T-cell (primary cell): Measurements from ENCODE around the gene NRL. TPM values are rescaled to one million over a fixed set of nuclear protein-coding genes. Genes with fewer than 3 reads are reported as not detected.

Experiments
- ATAC-seq, 4 experiments: fragments of 200-7000 bp in 3 of 4; fragments of 150-1000 bp in 1 of 4; cut with Tn5 transposase; replicated peaks in 1 of 4; 1 replicate in 3 of 4; 2 replicates in 1 of 4; pipeline ENCODE4 v1.10.0; 2021; ENCODE audit warnings: moderate library complexity in 3 of 4, mild to moderate bottlenecking in 2 of 4, moderate number of reproducible peaks in 1 of 4
- CTCF ChIA-PET, 2 donors: fragments of 300-600 bp; sonication (Branson Sonifier 250); formaldehyde crosslinking; loops; one replicate each; lab custom pipeline; 2022; ENCODE audit warnings: antibody characterized with exemption in 2 of 2; lab: Charles Lee
- POLR2A ChIA-PET, 2 donors: fragments of 300-600 bp; sonication (Branson Sonifier 250); formaldehyde crosslinking; loops; one replicate each; lab custom pipeline; 2022; ENCODE audit warnings: antibody characterized with exemption in 2 of 2; lab: Charles Lee
- DNase-seq, 35 experiments: peaks; one replicate each; pipeline versions ENCODE4 v3.0.0 to v3.0.0-alpha.2; 2013 to 2023
- H3K27ac ChIP-seq: one replicate; pipeline ENCODE4 v1.5.1; 2013; ENCODE audit warnings: low read length
- H3K27me3 ChIP-seq, 2 experiments: replicated peaks in 1 of 2; 1 replicate in 1 of 2; 2 replicates in 1 of 2; pipeline versions ENCODE4 v1.6.1 to v1.7.0; 2013; ENCODE audit warnings: low read length in 1 of 2, mixed read lengths in 1 of 2; ENCODE audit not compliant: control insufficient read depth in 2 of 2, insufficient read depth in 2 of 2; ENCODE audit errors: extremely low read depth in 1 of 2
- H3K36me3 ChIP-seq, 2 donors: 1 replicate in 1 of 2; 2 replicates in 1 of 2; pipeline versions ENCODE4 v1.6.1 to v1.7.0; 2013; ENCODE audit warnings: low read length in 1 of 2; ENCODE audit not compliant: control insufficient read depth in 2 of 2, insufficient read depth in 1 of 2; ENCODE audit errors: extremely low read depth in 1 of 2
- H3K4me1 ChIP-seq, 2 experiments: 1 replicate in 1 of 2; 2 replicates in 1 of 2; pipeline versions ENCODE4 v1.6.1 to v1.7.0; 2013; ENCODE audit warnings: low read length in 2 of 2, mixed read lengths in 1 of 2; ENCODE audit not compliant: insufficient read depth in 2 of 2, control insufficient read depth in 1 of 2; ENCODE audit errors: extremely low read depth in 1 of 2
- H3K4me3 ChIP-seq, 2 donors: 1 replicate in 1 of 2; 2 replicates in 1 of 2; pipeline versions ENCODE4 v1.5.1 to v1.7.0; 2013; ENCODE audit warnings: mild to moderate bottlenecking in 2 of 2, low read length in 1 of 2, moderate library complexity in 1 of 2; ENCODE audit not compliant: control insufficient read depth in 1 of 2; ENCODE audit errors: extremely low read depth in 1 of 2
- H3K9me3 ChIP-seq: 2 replicates; pipeline ENCODE4 v1.7.0; 2013
- H3K27ac Mint-ChIP-seq, 2 donors: one replicate each; pipeline ENCODE4 v1.8.0; 2020 to 2021; ENCODE audit warnings: mild to moderate bottlenecking in 2 of 2, mixed read lengths in 2 of 2
- H3K27me3 Mint-ChIP-seq, 2 donors: one replicate each; pipeline ENCODE4 v1.8.0; 2021 to 2022; ENCODE audit warnings: mixed read lengths in 2 of 2
- H3K36me3 Mint-ChIP-seq: one replicate; pipeline ENCODE4 v1.8.0; 2021; ENCODE audit warnings: mixed read lengths
- H3K4me1 Mint-ChIP-seq, 3 donors: one replicate each; pipeline ENCODE4 v1.8.0; 2020 to 2022; ENCODE audit warnings: mixed read lengths in 3 of 3, mild to moderate bottlenecking in 1 of 3
- H3K4me3 Mint-ChIP-seq, 3 donors: one replicate each; pipeline ENCODE4 v1.8.0; 2020 to 2022; ENCODE audit warnings: mild to moderate bottlenecking in 3 of 3, mixed read lengths in 3 of 3, moderate library complexity in 3 of 3
- H3K9me3 Mint-ChIP-seq, 3 donors: one replicate each; pipeline ENCODE4 v1.8.0; 2020 to 2022; ENCODE audit warnings: mixed read lengths in 3 of 3
- WGBS: methylation state at CpG from one replicate; pipeline ENCODE4 v1.1.5; 2013; ENCODE audit warnings: missing lambda C conversion rate; ENCODE audit not compliant: insufficient coverage; 5-methylcytosine and 5-hydroxymethylcytosine counted together
- total RNA-seq, 35 experiments: library from RNA in 6 of 35; stranded (reverse) in 6 of 35; fragments of 120-200 nt in 1 of 35; gene quantifications; one replicate each; pipeline versions ENCODE4 v1.2.1 to v1.2.4 and lab custom pipeline; 2013 to 2026

The NRL gene
- total RNA-seq, 5 donors from 2014 or later (not counting 1 experiment from before 2014, with no cell fraction given), result 1.9 to 3.7 (median 3.4) TPM

DNA sequence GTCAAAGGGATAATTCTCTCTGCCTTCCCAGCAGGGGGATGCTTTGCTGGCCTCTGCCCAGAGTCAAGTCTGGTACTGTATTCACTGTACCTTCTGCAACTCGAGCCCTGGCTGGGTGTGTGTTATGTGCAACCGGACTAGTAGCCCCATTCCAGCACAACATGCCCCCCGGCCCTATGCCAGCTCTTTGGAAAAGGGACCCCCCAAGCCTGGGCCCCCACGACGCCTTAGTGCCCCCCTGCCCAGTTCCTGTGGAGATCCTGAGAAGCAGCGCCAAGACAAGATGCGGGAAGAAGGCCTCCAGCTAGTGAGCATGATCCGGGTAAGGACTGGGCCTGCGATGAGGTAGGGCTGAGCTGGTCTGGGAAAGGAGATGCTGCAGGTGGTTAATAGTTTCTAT is 35.8 kb upstream of the NRL start:
- Histone ChIP-seq H3K4me1 (peaks cover 12 to 41% of the 10 kb centered on the region in 2 experiments), H3K27me3 (no peaks in the 10 kb centered on the region), H3K4me3 (no peak overlapping the region), H3K9me3 (no peaks in the 10 kb centered on the region), H3K36me3 (peaks cover 21 to 56% of the 10 kb centered on the region in 2 donors), H3K27ac (no peak overlapping the region)
- no peaks in the 10 kb centered on the region for H3K27me3 Mint-ChIP-seq
- CTCF ChIA-PET, result interaction anchor here (0.9 to 1.4 kb wide), 2 partner anchors 10 to 42 kb away, joined by 3 read pairs; no protein-coding TSS in a partner anchor
- H3K9me3 Mint-ChIP-seq, result no peaks in the 10 kb centered on the region
- no peak for DNase-seq
- H3K36me3 Mint-ChIP-seq, result peaks cover 35% of the 10 kb centered on the region
- no peak for ATAC-seq
- no peak overlapping the region for H3K4me3 Mint-ChIP-seq
- POLR2A ChIA-PET, result interaction anchor here in 1 of 2 donors (0.7 kb wide), 1 partner anchor 327 kb away, joined by 3 read pairs; no protein-coding TSS in a partner anchor
- H3K27ac Mint-ChIP-seq, result peak overlapping the region; percentile 44 to 83
- WGBS, result 99% methylated on average over 6 of the region's 9 CpGs
- H3K4me1 Mint-ChIP-seq, result peaks cover 35 to 42% (median 40%) of the 10 kb centered on the region in 3 donors

DNA sequence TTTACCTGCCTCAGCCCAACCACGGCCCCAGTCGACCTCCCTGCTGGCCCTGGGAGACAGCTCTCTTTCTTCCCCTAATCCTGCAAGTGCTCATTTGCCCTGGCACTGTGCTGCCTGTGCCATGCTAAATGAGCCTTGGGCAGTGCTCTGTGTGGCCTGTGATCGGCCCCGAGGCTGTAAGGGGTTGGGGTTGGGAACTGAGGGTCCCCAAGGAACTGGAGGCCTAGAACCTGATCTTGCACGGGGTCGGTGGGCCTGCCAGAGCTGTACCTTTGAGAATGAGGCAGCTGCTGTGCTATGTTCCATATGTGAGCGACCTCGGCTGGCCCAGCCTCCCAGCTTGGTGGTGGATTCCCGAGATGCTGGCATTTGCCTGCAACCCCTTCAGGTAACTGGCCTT is 35.3 kb upstream of the NRL start:
- Mint-ChIP-seq H3K27me3 (no peaks in the 10 kb centered on the region), H3K9me3 (no peaks in the 10 kb centered on the region), H3K4me1 (peaks cover 40 to 47% (median 45%) of the 10 kb centered on the region in 3 donors), H3K4me3 (no peak overlapping the region), H3K36me3 (peaks cover 35% of the 10 kb centered on the region), H3K27ac (peak overlapping the region in 1 of 2 donors; percentile 73)
- peaks cover 16 to 47% of the 10 kb centered on the region in 2 experiments for H3K4me1 ChIP-seq
- ChIA-PET CTCF (interaction anchor here in 1 of 2 donors (1.4 kb wide), 1 partner anchor 10 kb away, joined by 3 read pairs; no protein-coding TSS in a partner anchor), POLR2A (interaction anchor here in 1 of 2 donors (0.7 kb wide), 1 partner anchor 328 kb away, joined by 3 read pairs; no protein-coding TSS in a partner anchor)
- H3K36me3 ChIP-seq, result peaks cover 18 to 53% of the 10 kb centered on the region in 2 donors
- H3K27ac ChIP-seq, result no peak overlapping the region
- over 99% methylated on average over 7 of the region's 9 CpGs for WGBS
- no peak for ATAC-seq
- no peak overlapping the region for H3K4me3 ChIP-seq
- no peak for DNase-seq
- H3K9me3 ChIP-seq, result no peaks in the 10 kb centered on the region
- no peaks in the 10 kb centered on the region for H3K27me3 ChIP-seq

DNA sequence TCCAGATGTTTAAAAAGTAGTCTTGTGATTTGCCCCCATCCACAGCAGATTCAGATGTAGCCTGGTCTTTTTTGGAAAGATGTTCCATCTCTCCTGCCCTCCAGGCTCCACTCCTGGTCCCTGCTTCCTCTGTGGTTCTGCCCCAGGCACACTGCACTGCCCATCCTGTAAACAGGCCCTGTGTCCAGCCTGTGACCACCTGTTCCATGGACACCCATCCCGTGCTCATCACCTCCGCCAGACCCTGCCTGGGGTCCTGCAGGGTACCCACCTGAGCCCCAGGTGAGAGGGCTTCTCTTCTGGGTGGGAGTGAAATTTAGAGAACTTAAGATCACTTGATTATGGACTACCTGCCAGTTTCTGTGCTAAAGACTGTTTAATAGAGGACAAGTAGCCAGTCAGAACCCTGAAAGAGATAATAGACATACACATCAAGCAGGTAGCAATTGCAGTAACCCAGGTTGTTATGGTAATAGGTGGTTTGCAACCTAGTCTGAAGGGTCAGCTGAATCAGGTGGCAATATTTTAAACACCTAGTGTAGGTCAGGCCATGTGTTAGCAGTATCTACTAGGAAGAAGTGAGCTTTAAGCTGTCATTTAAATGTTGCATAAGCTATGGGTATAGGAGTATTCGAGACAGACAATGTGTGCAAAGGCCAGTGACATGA is 34.7 kb upstream of the NRL start:
- Histone ChIP-seq H3K4me3 (no peak overlapping the region), H3K36me3 (peaks cover 18 to 53% of the 10 kb centered on the region in 2 donors), H3K27ac (no peak overlapping the region), H3K9me3 (no peaks in the 10 kb centered on the region), H3K4me1 (peaks cover 16 to 50% of the 10 kb centered on the region in 2 experiments), H3K27me3 (no peaks in the 10 kb centered on the region)
- no peaks in the 10 kb centered on the region for H3K9me3 Mint-ChIP-seq
- peak overlapping the region in 1 of 2 donors; percentile 73 for H3K27ac Mint-ChIP-seq
- H3K27me3 Mint-ChIP-seq, result no peaks in the 10 kb centered on the region
- 100% methylated on average over 1 of the region's 3 CpGs for WGBS
- ATAC-seq, result no peak
- DNase-seq, result no peak
- POLR2A ChIA-PET, result no interaction called here
- peaks cover 28% of the 10 kb centered on the region for H3K36me3 Mint-ChIP-seq
- H3K4me3 Mint-ChIP-seq, result peak overlapping the region; percentile 96 to 99 (median 97)
- CTCF ChIA-PET, result interaction anchor here in 1 of 2 donors (1.0 to 1.4 kb wide), 2 partner anchors 11 to 36 kb away, joined by 3 read pairs; no protein-coding TSS in a partner anchor
- H3K4me1 Mint-ChIP-seq, result peaks cover 45 to 53% (median 51%) of the 10 kb centered on the region in 3 donors

DNA sequence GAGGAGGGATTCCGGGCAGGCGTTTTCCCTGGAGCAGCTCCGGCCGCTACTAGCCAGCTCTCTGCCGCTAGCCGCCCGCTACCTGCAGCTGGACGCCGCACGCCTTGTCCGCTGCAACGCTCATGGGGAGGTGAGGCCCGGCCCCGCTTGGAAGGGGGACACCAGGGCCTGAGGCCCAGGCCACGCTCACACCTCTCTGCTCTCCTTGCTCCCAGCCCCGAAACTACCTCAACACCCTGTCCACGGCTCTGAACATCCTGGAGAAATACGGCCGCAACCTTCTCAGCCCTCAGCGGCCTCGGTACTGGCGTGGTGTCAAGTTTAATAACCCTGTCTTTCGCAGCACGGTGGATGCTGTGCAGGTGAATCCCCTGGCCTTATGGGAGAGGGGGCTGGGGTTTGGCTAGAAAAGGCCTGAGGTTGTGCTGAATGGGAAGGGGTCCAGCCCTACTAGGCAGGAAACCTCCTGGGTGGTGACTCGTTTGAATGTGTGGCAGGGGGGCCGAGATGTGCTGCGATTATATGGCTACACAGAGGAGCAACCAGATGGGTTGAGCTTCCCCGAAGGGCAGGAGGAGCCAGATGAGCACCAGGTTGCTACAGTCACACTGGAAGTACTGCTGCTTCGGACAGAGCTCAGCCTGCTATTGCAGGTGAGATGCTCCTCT is 33.1 kb upstream of the NRL start:
- 6% methylated on average over 18 of the region's 29 CpGs for WGBS
- no peaks in the 10 kb centered on the region for H3K9me3 Mint-ChIP-seq
- H3K4me1 ChIP-seq, result peaks cover 16 to 56% of the 10 kb centered on the region in 2 experiments
- peak overlapping the region; percentile 26 for H3K27ac ChIP-seq
- ChIA-PET POLR2A (interaction anchor here (0.8 to 3.0 kb wide), 3 partner anchors 11 to 33 kb away, joined by 3 to 23 read pairs (median 3); partner anchors contain the start of genes DCAF11 (in 1 of the 2) and NRL (in 1 of the 2)), CTCF (interaction anchor here (0.8 to 2.7 kb wide), 7 partner anchors 11 to 94 kb away, joined by 3 to 30 read pairs (median 3); partner anchors contain the start of genes IRF9 (in 2 of the 2), PSME1 (in 1 of the 2) and TINF2 (in 1 of the 2))
- H3K27ac Mint-ChIP-seq, result peak overlapping the region; percentile 76 to 83
- H3K4me3 ChIP-seq, result peak overlapping the region; percentile 69 to 91
- H3K4me3 Mint-ChIP-seq, result peak overlapping the region; percentile 96 to 99 (median 97)
- DNase-seq, result peak in 1 of 35 experiments; percentile 23
- no peaks in the 10 kb centered on the region for H3K27me3 Mint-ChIP-seq
- H3K4me1 Mint-ChIP-seq, result peaks cover 57 to 65% (median 63%) of the 10 kb centered on the region in 3 donors
- peaks cover 20 to 64% of the 10 kb centered on the region in 2 donors for H3K36me3 ChIP-seq
- H3K36me3 Mint-ChIP-seq, result peaks cover 40% of the 10 kb centered on the region
- ATAC-seq, result no peak
- H3K27me3 ChIP-seq, result no peaks in the 10 kb centered on the region
- no peaks in the 10 kb centered on the region for H3K9me3 ChIP-seq

DNA sequence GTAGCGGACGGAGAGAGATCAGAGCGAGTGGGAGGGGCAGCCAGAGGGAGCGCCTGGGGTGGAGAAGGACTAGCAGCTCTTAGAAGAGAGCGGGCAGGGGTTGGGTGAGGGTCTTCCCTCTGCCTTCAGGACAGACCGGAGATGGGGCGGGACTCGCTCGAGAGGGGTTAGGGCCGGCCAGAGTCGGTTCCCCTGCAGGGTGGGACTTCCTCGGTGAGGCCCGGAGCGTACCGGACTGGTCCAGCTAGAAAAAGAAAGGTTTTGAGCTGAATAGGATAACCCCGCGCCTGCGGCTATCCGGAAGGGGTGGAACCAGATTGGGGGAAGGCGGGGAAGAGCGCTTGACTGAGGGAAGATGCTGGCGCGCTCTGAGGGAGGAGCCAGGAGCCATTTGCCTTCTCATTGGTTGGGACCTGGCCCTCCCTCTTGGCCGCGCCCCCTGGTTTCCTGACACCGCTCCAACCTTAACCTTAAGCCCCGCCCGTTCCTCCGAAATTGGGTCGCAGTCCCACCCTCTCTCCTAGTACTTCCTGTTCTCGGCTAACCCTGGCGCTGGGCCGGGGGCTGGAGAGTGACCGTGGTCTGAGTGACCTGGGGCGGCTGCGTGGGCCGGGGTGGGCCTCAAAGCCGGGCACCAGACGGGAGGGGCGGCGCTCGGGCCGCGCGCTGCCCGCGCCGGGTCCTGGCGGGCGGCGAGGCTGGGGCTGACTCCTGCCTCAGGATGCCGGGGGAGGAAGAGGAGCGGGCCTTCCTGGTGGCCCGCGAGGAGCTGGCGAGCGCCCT is 32.4 kb upstream of the NRL start, which contains the start of gene RNF31:
Gene RNF31, plus strand, starts transcription at position 521 of the 783 bp plus-strand sequence. Its CDS starts 201 bp downstream, at position 722.
- H3K27me3 Mint-ChIP-seq, result no peaks in the 10 kb centered on the region
- peaks cover 64 to 69% (median 66%) of the 10 kb centered on the region in 3 donors for H3K4me1 Mint-ChIP-seq
- peak within 1 kb of the TSS; percentile 96 to 99 (median 97) for H3K4me3 Mint-ChIP-seq
- no peaks in the 10 kb centered on the region for H3K9me3 ChIP-seq
- H3K27me3 ChIP-seq, result no peaks in the 10 kb centered on the region
- H3K4me3 ChIP-seq, result peak within 1 kb of the TSS; percentile 69 to 91
- peaks cover 17 to 58% of the 10 kb centered on the region in 2 experiments for H3K4me1 ChIP-seq
- DNase-seq, result peak; percentile 90 to 99 (median 97)
- H3K36me3 Mint-ChIP-seq, result peaks cover 40% of the 10 kb centered on the region
- peak within 1 kb of the TSS; percentile 95 to 99 for H3K27ac Mint-ChIP-seq
- POLR2A ChIA-PET, result interaction anchor here (0.6 to 3.0 kb wide), 8 partner anchors 9 to 1616 kb away, joined by 3 to 23 read pairs (median 4); partner anchors contain the start of genes DCAF11 (in 2 of the 2), NRL (in 2 of the 2), IRF9 (in 1 of the 2) and PSME1 (in 1 of the 2)
- peaks cover 20 to 63% of the 10 kb centered on the region in 2 donors for H3K36me3 ChIP-seq
- CTCF ChIA-PET, result interaction anchor here (0.6 to 2.7 kb wide), 11 partner anchors 9 to 95 kb away, joined by 3 to 30 read pairs (median 3); partner anchors contain the start of genes IRF9 (in 2 of the 2), DCAF11 (in 1 of the 2), NRL (in 1 of the 2) and PSME1 (in 1 of the 2)
- H3K27ac ChIP-seq, result peak within 1 kb of the TSS; percentile 82
- peak; percentile 89 to 93 (median 90) for ATAC-seq
- under 1% methylated on average over 48 of the region's 57 CpGs for WGBS
- H3K9me3 Mint-ChIP-seq, result no peaks in the 10 kb centered on the region
